ENCODE data around the gene RRAD. TPM values are rescaled to one million over a fixed set of nuclear protein-coding genes. Genes with fewer than 3 reads are reported as not detected.

The RRAD gene
- total RNA-seq, 1 donor from 2014 or later: 0.24 TPM

DNA sequence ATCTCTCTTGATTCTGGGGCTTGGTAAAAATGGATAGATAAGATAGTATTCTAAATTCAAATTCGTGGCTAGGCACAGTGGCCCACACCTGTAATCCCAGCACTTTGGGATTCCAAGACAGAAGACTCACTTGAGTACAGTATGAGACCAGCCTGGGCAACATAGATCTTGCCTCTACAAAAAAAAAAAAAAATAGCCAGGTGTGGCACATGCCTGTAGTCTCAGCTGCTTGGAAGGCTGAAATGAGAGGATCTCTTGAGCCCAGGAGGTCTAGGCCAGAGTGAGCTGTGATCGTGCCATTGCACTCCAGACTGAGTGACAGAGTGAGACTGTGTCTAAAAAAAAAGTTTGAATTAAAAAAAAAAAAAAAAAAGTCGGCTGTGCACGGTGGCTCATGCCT is 35.7 kb downstream of the RRAD start:
- DNase-seq (ENCODE audit: low spot score): no peak
- no peak overlapping the region for H3K4me3 Mint-ChIP-seq
- H3K4me1 Mint-ChIP-seq: no peaks in the 10 kb centered on the region
- Histone ChIP-seq H3K4me3 (no peak overlapping the region), H3K9me3 (ENCODE audit: low read depth) (no peaks in the 10 kb centered on the region), H3K27ac (no peak overlapping the region), H3K9ac (no peak overlapping the region), H3F3A (ENCODE audit: low read depth) (no peaks in the 10 kb centered on the region), H3K36me3 (peaks cover 3% of the 10 kb centered on the region), H3K4me1 (no peaks in the 10 kb centered on the region), H3K79me2 (ENCODE audit: low read depth) (no peaks in the 10 kb centered on the region), H3K4me2 (no peak overlapping the region), H3K27me3 (no peaks in the 10 kb centered on the region), H4K20me1 (ENCODE audit: low read depth) (peaks cover 16% of the 10 kb centered on the region), H2AFZ (replicated peaks) (no peak overlapping the region)
- H3K36me3 Mint-ChIP-seq: peaks cover 14% of the 10 kb centered on the region
- H3K9me3 Mint-ChIP-seq: no peaks in the 10 kb centered on the region
- peaks cover 2% of the 10 kb centered on the region for H3K27me3 Mint-ChIP-seq (ENCODE audit: insufficient read depth, low read depth)
- TF ChIP-seq EZH2 (IDR thresholded peaks at IDR 0.05): no peak
- TF ChIP-seq CTCF (IDR thresholded peaks at IDR 0.05): no peak
- no peak for TF ChIP-seq EZH2phosphoT487 (IDR thresholded peaks at IDR 0.05)
- no peak overlapping the region for H3K27ac Mint-ChIP-seq

- no peak overlapping the region for H3K4me2 ChIP-seq
- H3K79me2 ChIP-seq (ENCODE audit: low read depth): no peaks in the 10 kb centered on the region
- H3K27ac ChIP-seq: no peak overlapping the region
- Mint-ChIP-seq H3K27me3 (ENCODE audit: insufficient read depth, low read depth) (peaks cover 2% of the 10 kb centered on the region), H3K27ac (no peak overlapping the region), H3K36me3 (peaks cover 18% of the 10 kb centered on the region), H3K4me3 (no peak overlapping the region), H3K9me3 (no peaks in the 10 kb centered on the region), H3K4me1 (no peaks in the 10 kb centered on the region)
- no peaks in the 10 kb centered on the region for H3K9me3 ChIP-seq (ENCODE audit: low read depth)
- no peak for DNase-seq (ENCODE audit: low spot score)
- H3K4me1 ChIP-seq: no peaks in the 10 kb centered on the region
- H3K9ac ChIP-seq: no peak overlapping the region
- peaks cover 16% of the 10 kb centered on the region for H4K20me1 ChIP-seq (ENCODE audit: low read depth)
- no peak overlapping the region for H2AFZ ChIP-seq (replicated peaks)
- no peaks in the 10 kb centered on the region for H3F3A ChIP-seq (ENCODE audit: low read depth)
- TF ChIP-seq EZH2 (IDR thresholded peaks at IDR 0.05) (no peak), EZH2phosphoT487 (IDR thresholded peaks at IDR 0.05) (no peak), CTCF (IDR thresholded peaks at IDR 0.05) (no peak)
- peaks cover 3% of the 10 kb centered on the region for H3K36me3 ChIP-seq
- no peak overlapping the region for H3K4me3 ChIP-seq
- H3K27me3 ChIP-seq: no peaks in the 10 kb centered on the region
Measured at GRCh38 chr16:66888647-66889615, 36.4 kb downstream of the RRAD start.

DNA sequence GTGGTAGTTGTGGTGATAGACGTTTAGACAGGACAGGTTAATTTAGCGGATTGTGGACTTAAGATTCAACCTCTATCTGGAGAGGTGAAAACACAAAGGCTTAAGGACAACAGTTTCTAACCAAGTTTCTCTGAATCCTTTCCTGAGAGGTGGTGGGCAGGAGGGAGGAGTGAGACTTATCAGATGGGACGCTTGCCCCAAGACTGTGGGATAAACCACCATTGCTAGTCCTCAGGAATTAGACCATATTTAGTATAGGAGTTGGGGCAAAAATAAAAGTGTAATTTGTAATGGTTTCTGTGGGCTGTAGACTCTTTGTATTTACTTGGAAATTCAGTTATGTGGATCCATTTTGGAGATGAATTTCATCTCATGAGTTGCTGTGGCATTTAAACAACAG is 38.4 kb downstream of the RRAD start:
- no peaks in the 10 kb centered on the region for H3K9me3 Mint-ChIP-seq
- Histone ChIP-seq H3K9ac (no peak overlapping the region), H4K20me1 (ENCODE audit: low read depth) (peaks cover 25% of the 10 kb centered on the region), H3K27ac (no peak overlapping the region), H3K4me1 (no peaks in the 10 kb centered on the region), H2AFZ (replicated peaks) (no peak overlapping the region), H3K79me2 (ENCODE audit: low read depth) (peaks cover 9% of the 10 kb centered on the region), H3K4me3 (no peak overlapping the region), H3K27me3 (no peaks in the 10 kb centered on the region), H3K36me3 (peaks cover 3% of the 10 kb centered on the region), H3K9me3 (ENCODE audit: low read depth) (no peaks in the 10 kb centered on the region), H3F3A (ENCODE audit: low read depth) (no peaks in the 10 kb centered on the region), H3K4me2 (no peak overlapping the region)
- no peaks in the 10 kb centered on the region for H3K4me1 Mint-ChIP-seq
- no peak overlapping the region for H3K27ac Mint-ChIP-seq
- DNase-seq (ENCODE audit: low spot score): no peak
- H3K27me3 Mint-ChIP-seq (ENCODE audit: insufficient read depth, low read depth): peaks cover 2% of the 10 kb centered on the region
- TF ChIP-seq EZH2 (IDR thresholded peaks at IDR 0.05) (no peak), EZH2phosphoT487 (IDR thresholded peaks at IDR 0.05) (no peak), CTCF (IDR thresholded peaks at IDR 0.05) (no peak)
- peaks cover 18% of the 10 kb centered on the region for H3K36me3 Mint-ChIP-seq
- no peak overlapping the region for H3K4me3 Mint-ChIP-seq

Data from neural progenitor cell (in vitro differentiated cells).